ENCODE data around the gene PPM1L. TPM values are rescaled to one million over a fixed set of nuclear protein-coding genes. Genes with fewer than 3 reads are reported as not detected.

PPM1L gene
- total and polyA plus RNA-seq, 2 of the 13 experiments (the other 11 are each of a cell fraction or from before 2014, with no cell fraction given), result 0.22 to 1.4 TPM

- TF ChIP-seq AKNA (CRISPR knock-in tag; IDR thresholded peaks at IDR 0.05; ENCODE audit: borderline replicate concordance) (no peak), MTA3 (CRISPR knock-in tag; IDR thresholded peaks at IDR 0.05) (no peak), ZBTB25 (CRISPR knock-in tag; IDR thresholded peaks at IDR 0.05) (no peak), TEF (CRISPR knock-in tag; IDR thresholded peaks at IDR 0.05) (no peak), ZNF430 (CRISPR knock-in tag; IDR thresholded peaks at IDR 0.05) (peak; percentile 40; the same call in 1 of the 2 replicates), EHMT2 (IDR thresholded peaks at IDR 0.05; ENCODE audit: borderline replicate concordance, low read depth, low read length) (no peak), MED8 (CRISPR knock-in tag; IDR thresholded peaks at IDR 0.05; ENCODE audit: insufficient replicate concordance) (no peak), THRA (CRISPR knock-in tag; IDR thresholded peaks at IDR 0.05; ENCODE audit: borderline replicate concordance) (no peak), SP4 (CRISPR knock-in tag; IDR thresholded peaks at IDR 0.05) (no peak), ZNF407 (CRISPR knock-in tag; IDR thresholded peaks at IDR 0.05; ENCODE audit: not compliant biosample characterization) (no peak), RXRB (CRISPR knock-in tag; IDR thresholded peaks at IDR 0.05; ENCODE audit: borderline replicate concordance) (no peak), ZNF878 (CRISPR knock-in tag; IDR thresholded peaks at IDR 0.05) (no peak)
These were observed at the start of gene PPM1L (continued) for GRCh38 chr3:160755776-160756304.

Data from HepG2 (cell line).